ENCODE data around the gene DDX28.
"Not testable (repeated sequence)": the region's sequence is repeated elsewhere in the genome, so short reads cannot be mapped to it uniquely, and the experiment has no call there.

The DDX28 gene

DNA sequence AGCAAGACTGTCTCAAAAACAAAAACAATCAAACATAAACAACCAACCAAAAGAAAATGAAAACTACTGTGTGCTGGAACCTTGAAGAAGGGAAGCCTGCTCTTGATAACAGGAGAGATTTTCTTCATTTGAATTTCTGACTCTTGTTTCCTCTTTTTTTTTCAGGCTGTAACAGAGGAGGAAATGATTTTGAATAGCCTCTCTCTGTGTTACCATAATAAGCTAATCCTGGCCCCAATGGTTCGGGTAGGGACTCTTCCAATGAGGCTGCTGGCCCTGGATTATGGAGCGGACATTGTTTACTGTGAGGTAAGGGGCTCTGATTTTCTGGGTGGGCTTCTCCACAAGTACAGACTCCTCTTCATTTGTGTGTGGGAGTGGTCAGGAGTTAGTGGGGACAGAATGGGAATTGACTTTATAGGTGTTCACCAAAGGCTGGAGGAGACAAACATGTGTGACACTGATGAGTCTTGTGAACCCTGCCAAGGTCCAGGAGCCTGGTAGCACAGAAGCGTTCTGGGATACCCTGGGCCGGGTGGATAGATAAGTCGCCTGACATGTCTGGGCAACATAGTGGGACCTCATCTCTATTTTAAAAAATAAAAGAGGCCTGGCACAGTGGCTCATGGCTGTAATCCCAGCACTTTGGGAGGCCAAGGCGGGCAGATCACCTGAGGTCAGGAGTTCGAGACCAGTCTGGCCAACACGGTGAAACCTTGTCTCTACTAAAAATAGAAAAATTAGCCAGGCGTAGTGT lies 15.0 kb upstream of the DDX28 start:
- DNase-seq (ENCODE audit: low read depth): no peak

- no peak for DNase-seq (ENCODE audit: low read depth)
These were observed 12.2 kb upstream of the DDX28 start for GRCh38 chr16:68035227-68035626.

DNA sequence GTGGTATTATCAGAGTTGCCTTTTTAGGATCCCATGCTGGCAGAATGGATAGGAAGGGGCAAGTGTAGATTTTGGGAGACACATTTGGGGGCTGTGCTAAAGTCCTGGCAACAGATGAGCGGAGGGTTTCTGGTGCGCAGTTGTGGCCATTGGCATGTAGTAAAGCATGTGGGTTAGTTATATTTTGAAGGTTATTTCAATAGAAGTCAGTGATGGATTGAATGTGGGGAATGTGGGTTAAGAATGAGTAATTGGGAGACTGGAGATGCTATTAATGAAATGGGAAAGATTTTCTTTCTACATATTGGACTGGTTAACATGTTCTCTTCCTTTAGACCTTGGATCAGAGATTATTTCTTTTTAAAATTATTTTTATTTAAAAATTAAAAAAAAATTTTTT lies 10.1 kb upstream of the DDX28 start:
- DNase-seq (ENCODE audit: low read depth): no peak

GRCh38 chr16:68031951-68032350 lies 8.9 kb upstream of the DDX28 start:
- DNase-seq (ENCODE audit: low read depth): peak; percentile 64

- DNase-seq (ENCODE audit: low read depth): peak; percentile 79
These were observed 7.1 kb upstream of the DDX28 start for GRCh38 chr16:68030108-68030507.

GRCh38 chr16:68028996-68029395 lies 6.0 kb upstream of the DDX28 start:
- DNase-seq (ENCODE audit: low read depth): no peak

- no peak for DNase-seq (ENCODE audit: low read depth)
These were observed 729 bp downstream of the DDX28 start for GRCh38 chr16:68022278-68022727.

DNA sequence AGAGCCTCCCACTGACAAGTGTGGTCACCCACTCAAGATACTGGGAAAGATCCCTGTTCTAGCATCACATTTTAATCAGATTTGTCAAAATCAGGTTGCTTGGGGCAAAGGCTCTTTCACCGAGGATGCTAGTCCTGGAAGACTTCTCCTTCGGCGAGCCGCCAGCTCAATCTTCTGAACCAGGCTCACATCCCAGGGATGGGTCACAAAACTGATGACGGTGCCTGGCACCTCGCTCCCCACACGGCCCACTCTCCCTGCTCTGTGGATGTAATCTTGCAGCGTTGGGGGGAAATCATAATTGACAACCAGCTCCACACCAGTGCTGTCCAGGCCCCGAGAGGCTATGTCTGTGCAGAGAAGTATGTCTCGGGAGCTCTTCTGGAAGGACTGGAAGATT lies 1.5 kb downstream of the DDX28 start:
- DNase-seq (ENCODE audit: low read depth): no peak

GRCh38 chr16:68019167-68019680 lies 3.8 kb downstream of the DDX28 start:
- no peak for DNase-seq (ENCODE audit: low read depth)

DNA sequence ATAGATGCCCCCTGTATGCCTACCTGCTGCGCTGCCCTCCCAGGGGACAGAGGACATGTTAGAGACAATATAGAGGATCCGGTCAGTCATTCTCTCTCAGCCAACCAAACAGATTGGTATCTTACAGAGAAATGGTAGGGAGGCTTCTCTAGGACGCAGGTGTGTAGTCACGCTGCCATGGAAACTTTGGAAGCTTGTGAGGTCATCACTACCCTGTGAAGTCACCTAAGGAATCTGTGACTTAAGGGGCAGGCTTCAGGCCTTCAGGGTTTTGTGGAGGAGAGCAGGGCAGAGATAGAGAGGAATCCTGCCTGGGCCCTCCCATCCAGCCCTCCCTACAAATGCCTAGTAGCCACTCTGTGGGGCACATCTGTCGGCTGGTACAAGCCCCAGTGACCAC lies 7.4 kb downstream of the DDX28 start, which contains the start of gene DPEP2NB:
Gene DPEP2NB, minus strand, starts transcription at position 231 of the 400 bp plus-strand sequence. Its CDS starts 141 bp downstream, at position 90.
- DNase-seq (ENCODE audit: low read depth): no peak

DNA sequence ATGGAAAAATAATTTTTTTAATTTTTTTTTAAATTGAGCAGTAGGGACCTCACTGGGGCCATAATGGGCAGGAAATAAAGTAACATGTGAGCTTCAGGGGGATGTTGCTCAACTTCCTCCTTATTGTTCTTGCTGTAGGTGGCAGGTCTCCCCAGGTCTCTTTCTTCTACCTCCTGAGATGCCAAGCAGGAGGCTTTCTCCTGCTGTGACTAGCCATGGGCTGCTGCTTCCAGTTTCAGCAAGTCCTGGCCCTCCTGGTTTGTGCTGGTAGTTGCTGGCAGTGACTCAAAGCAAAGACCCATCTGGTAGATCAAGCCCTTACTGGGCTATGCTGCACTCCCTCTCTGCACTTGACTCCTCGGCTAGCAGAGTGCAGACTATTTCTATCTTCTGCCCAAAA lies 9.6 kb downstream of the DDX28 start:
- DNase-seq (ENCODE audit: low read depth): no peak

DNA sequence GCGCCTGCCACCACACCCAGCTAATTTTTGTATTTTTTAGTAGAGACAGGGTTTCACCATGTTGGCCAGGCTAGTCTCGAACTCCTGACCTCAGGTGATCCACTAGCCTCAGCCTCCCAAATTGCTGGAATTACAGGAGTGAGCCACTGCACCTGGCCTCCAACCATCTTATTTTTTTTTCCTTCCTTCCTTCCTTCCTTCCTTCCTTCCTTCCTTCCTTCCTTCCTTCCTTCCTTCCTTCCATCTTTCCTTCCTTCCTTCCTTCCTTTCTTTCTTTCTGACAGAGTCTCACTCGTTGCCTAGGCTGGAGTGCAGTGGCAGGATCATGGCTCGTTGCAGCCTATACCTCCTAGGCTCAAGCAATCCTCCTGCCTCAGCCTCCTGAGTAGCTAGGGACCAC lies 13.2 kb downstream of the DDX28 start:
- DNase-seq (ENCODE audit: low read depth): not testable (repeated sequence)

- DNase-seq (ENCODE audit: low read depth): no peak
These were observed 13.8 kb downstream of the DDX28 start for GRCh38 chr16:68009157-68009735.

DNA sequence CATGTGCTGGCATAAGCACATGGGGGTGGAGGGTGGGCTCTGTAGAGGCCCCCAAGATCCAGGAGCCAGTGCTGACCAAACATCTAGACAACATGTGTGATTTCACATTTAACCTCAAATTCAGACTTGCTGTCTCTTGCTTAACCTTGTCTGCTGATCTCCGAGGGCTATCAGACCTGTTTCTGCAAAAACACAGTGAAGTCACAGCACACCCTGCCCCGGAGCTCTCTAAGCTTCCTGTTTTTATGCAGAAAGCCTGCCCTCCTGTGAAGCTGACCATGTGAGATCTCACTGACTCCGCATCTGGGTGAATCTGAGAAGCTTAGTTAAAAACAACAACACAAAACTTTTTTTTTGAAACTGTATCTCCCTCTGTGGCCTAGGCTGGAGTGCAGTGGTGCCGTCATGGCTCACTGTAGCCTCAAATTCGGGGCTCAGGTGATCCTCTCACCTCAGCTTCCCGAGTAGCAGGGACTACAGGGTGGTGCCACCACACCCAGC lies 17.2 kb downstream of the DDX28 start:
- no peak for DNase-seq (ENCODE audit: low read depth)

DNA sequence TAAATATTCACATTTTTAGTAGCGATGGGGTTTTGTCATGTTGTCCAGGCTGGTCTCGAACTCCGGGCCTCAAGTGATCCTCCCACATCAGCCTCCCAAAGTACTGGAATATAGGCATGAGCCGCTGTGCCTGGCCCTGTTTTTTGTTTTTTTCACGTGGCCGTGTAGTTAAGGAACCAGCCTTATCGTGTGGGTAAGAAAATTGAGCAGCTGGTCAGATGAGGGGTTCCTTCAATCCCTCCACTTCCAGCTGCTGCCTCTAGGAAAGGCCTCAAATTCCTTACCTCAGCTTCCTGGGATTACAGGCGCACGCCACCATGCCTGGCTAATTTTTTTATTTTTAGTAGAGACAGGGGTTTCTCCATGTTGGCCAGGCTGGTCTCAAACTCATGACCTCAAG lies 17.8 kb downstream of the DDX28 start:
- DNase-seq (ENCODE audit: low read depth): no peak

DNA sequence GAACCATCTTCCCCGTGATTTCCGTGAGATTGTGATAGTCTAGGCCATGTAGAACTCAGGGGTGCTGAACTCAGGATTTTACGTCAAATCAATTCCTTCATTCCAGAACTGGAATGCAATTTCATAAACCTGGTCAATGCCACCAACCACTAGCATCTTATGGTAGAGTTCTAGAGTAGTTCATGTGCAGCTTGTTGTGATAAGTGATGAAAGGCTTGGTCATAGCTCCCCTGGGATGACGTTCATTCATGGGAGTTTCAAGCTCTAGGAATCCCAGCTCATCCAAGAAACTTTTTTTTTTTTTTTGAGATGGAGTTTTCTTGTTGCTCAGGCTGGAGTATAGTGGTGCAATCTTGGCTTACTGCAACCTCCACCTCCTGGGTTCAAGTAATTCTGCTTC lies 20.0 kb downstream of the DDX28 start:
- peak; percentile 41 for DNase-seq (ENCODE audit: low read depth)

GRCh38 chr16:68000450-68000849 lies 22.6 kb downstream of the DDX28 start:
- DNase-seq (ENCODE audit: low read depth): no peak

DNA sequence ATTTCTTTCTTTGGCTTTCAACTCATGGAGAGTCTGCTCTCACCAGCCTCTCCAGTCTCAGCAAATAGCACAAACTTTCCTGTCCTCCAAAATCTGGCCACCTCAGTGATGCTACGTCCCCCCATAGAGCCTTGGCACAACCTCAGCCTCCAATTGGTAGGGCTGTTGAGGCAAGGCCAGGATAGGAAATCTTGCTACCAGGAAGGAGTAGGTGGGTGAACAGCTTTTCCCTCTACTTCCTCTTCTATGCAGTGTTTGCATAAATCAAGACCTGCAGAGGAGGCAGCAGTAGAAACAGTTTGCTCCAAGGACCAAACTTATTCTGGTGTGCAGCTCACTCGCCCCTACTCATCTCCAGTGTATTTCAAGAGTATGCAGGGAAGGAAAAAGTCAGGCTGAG lies 23.0 kb downstream of the DDX28 start:
- no peak for DNase-seq (ENCODE audit: low read depth)

DNA sequence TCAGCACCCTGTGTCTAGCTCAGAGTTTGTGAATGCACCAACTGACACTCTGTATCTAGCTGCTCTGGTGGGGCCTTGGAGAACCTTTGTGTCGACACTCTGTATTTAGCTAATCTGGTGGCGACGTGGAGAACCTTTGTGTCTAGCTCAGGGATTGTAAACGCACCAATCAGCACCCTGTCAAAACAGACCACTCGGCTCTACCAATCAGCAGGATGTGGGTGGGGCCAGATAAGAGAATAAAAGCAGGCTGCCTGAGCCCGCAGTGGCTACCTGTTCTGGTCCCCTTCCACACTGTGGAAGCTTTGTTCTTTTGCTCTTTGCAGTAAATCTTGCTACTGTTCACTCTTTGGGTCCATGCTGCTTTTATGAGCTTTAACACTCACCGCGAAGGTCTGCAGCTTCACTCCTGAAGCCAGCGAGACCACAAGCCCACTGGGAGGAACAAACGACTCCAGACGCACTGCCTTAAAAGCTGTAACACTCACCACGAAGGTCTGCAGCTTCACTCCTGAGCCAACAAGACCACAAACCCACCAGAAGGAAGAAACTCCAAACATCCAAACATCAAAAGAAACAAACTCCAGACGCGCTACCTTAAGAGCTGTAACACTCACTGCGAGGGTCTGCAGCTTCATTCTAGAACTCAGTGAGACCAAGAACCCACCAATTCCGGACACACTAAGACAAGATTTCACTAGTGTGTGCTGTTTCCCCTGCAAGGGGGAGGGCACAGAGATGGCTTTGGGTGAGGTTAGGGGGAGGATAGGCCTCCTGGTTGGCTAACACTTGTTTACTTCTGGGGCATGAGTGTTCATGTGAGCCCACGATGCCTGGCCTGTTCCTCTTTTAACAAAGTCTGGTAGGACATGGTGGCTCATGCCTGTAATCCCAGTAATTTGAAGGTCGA lies 24.0 kb downstream of the DDX28 start, which contains the start of gene DPEP2:
Gene DPEP2, minus strand, starts transcription at position 706 of the 910 bp plus-strand sequence. CDS start 6,272 bp downstream, outside the sequence.
- not testable (repeated sequence) for DNase-seq (ENCODE audit: low read depth)

- DNase-seq (ENCODE audit: low read depth): not testable (repeated sequence)
These were observed 24.7 kb downstream of the DDX28 start for GRCh38 chr16:67998231-67998778.

GRCh38 chr16:67996666-67997065 lies 26.4 kb downstream of the DDX28 start:
- DNase-seq (ENCODE audit: low read depth): no peak

DNA sequence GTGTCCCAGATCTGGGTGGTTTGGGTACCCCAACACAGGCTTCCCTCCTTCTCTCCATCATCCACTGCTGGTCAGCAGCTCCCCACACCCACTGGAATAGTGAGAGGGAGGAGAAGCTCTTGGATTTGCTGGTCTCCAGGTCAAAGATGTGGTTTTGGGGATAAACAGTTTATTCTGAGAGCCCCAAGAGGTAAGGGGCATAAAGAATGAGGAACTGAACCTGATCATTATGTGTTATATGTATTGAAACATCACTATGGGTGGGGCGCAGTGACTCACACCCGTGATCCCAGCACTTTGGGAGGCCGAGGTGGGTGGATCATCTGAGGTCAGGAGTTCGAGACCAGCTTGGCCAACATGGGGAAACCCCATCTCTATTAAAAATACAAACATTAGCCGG lies 27.6 kb downstream of the DDX28 start:
- DNase-seq (ENCODE audit: low read depth): peak; percentile 55

Data from ELR (cell line).